ENCODE data around the gene AUTS2. TPM values are rescaled to one million over a fixed set of nuclear protein-coding genes. Genes with fewer than 3 reads are reported as not detected.
A peak's percentile ranks its signal among the peaks of the same experiment; 100 is the strongest.

AUTS2 gene
- total and polyA plus RNA-seq, 2 of the 8 experiments (the other 6 are each of a cell fraction or from before 2014, with no cell fraction given), result 25.9 to 101 TPM

GRCh38 chr7:70580161-70580560 is 981.9 kb downstream of the AUTS2 start:
- DNase-seq (ENCODE audit: low read depth in 1 of 2, low spot score in 2 of 2), result no peak
- H2BK5ac ChIP-seq (ENCODE audit: low read depth, low read length), result no peak overlapping the region
- no peaks in the 10 kb centered on the region; the same call in 1 of the 2 replicates for H3K23me2 ChIP-seq (ENCODE audit: low read depth, low read length)
- no peak overlapping the region for H4K5ac ChIP-seq (ENCODE audit: insufficient read length, low read depth, low read length)
- no peaks in the 10 kb centered on the region for H3K79me2 ChIP-seq (ENCODE audit: control insufficient read depth in 1 of 2, insufficient read depth in 2 of 2, low read length in 2 of 2)
- POLR2A ChIA-PET (ENCODE audit: partially characterized antibody), result no interaction called here
- 91% methylated on average over 6 of the region's 6 CpGs; no CpG with 5 or more reads in 1 of the 2 experiments for WGBS, 2 experiments (ENCODE audit: extremely low coverage in 1 of 2, insufficient coverage in 1 of 2, insufficient read length in 1 of 2, insufficient replicate concordance in 2 of 2, low coverage in 1 of 2, low lambda C conversion rate in 2 of 2, missing lambda C conversion rate in 1 of 2)
- H3K9me3 ChIP-seq (ENCODE audit: insufficient read depth in 2 of 2, low read depth in 1 of 2, low read length in 1 of 2), result no peaks in the 10 kb centered on the region
- no peak overlapping the region for H2AK5ac ChIP-seq (ENCODE audit: low read depth, low read length)
- H2AFZ ChIP-seq (ENCODE audit: low read length), result no peak overlapping the region
- H2BK20ac ChIP-seq (ENCODE audit: low read length), result no peak overlapping the region
- H2BK12ac ChIP-seq (ENCODE audit: low read depth, low read length), result no peak overlapping the region; the same call in 1 of the 2 replicates
- H3K27ac ChIP-seq (ENCODE audit: low read depth, low read length), result no peak overlapping the region
- H3K14ac ChIP-seq (ENCODE audit: insufficient read length), result no peak overlapping the region
- no peak overlapping the region for H3K4ac ChIP-seq (replicated peaks; ENCODE audit: insufficient read length, low read depth, low read length)
- H2BK120ac ChIP-seq (replicated peaks; ENCODE audit: low read depth, low read length), result no peak overlapping the region
- no peak overlapping the region for H3K23ac ChIP-seq (ENCODE audit: insufficient read length)
- H3K4me2 ChIP-seq (ENCODE audit: insufficient read depth in 1 of 2, low read depth in 2 of 2, low read length in 2 of 2), result no peak overlapping the region
- H3K56ac ChIP-seq (replicated peaks; ENCODE audit: insufficient read length, low read depth, low read length), result no peak overlapping the region
- no peak overlapping the region for H2BK15ac ChIP-seq (ENCODE audit: low read length)
- H3K27me3 ChIP-seq (replicated peaks in 1 of 4; ENCODE audit: control insufficient read depth in 3 of 4, extremely low read depth in 1 of 4, insufficient read depth in 3 of 4, low read length in 3 of 4), result 0 out of 7 replicates have a peak, but pooled peaks cover 0 to 3% (median 0%) of the 10 kb centered on the region in 4 experiments
- no peak overlapping the region for H4K91ac ChIP-seq (replicated peaks; ENCODE audit: insufficient read length, low read length)
- CTCF ChIA-PET (ENCODE audit: partially characterized antibody), result interaction anchor here (1.2 kb wide), 1 partner anchor 9 kb away, joined by 3 read pairs; no protein-coding TSS in a partner anchor
- TF ChIP-seq RBBP5 (IDR thresholded peaks at IDR 0.05; ENCODE audit: borderline replicate concordance, low read depth, low read length) (no peak), KDM5A (IDR thresholded peaks at IDR 0.05; ENCODE audit: low read length) (no peak), TEAD4 (IDR thresholded peaks at IDR 0.05; ENCODE audit: low read depth, low read length) (peak; percentile 50; the same call in 1 of the 2 replicates)
- no peaks in the 10 kb centered on the region for H3K79me1 ChIP-seq (ENCODE audit: low read depth, low read length)
- no peak overlapping the region for H4K8ac ChIP-seq (ENCODE audit: extremely low read depth, insufficient read depth, low read length)
- no peaks in the 10 kb centered on the region for H3K36me3 ChIP-seq (ENCODE audit: control insufficient read depth in 2 of 4, insufficient read depth in 4 of 4, low read length in 3 of 4)
- peaks cover 11 to 20% (median 16%) of the 10 kb centered on the region in 4 experiments for H3K4me1 ChIP-seq (replicated peaks in 1 of 4; ENCODE audit: control insufficient read depth in 3 of 4, insufficient read depth in 4 of 4, low read length in 3 of 4)
- no peak overlapping the region; a peak in 1 of 7 replicates for H3K9ac ChIP-seq (replicated peaks in 1 of 4; ENCODE audit: extremely low read depth in 1 of 4, low read depth in 3 of 4, low read length in 3 of 4)
- H3K4me3 ChIP-seq (ENCODE audit: extremely low read depth in 1 of 4, insufficient read depth in 2 of 4, low read depth in 3 of 4, low read length in 4 of 4), result no peak overlapping the region
- no peaks in the 10 kb centered on the region for H4K20me1 ChIP-seq (replicated peaks in 1 of 2; ENCODE audit: control insufficient read depth in 1 of 2, insufficient read depth in 2 of 2, low read length in 2 of 2)
- no peak overlapping the region for H3K18ac ChIP-seq (ENCODE audit: extremely low read depth, low read length)
- FAIRE-seq, result no peak
